Stimulated activated CD8-positive, alpha-beta memory T cell treated with anti-CD3 and anti-CD28 coated beads, Interleukin-12 subunit alpha, Interleukin-12 subunit beta, amount 100 ng/mL, for 4 hours (primary cell): ENCODE results near the gene TMEM61.
"Not testable (repeated sequence)": the region's sequence is repeated elsewhere in the genome, so short reads cannot be mapped to it uniquely, and the experiment has no call there.

Experiments used
- DNase-seq: peaks from one replicate; pipeline ENCODE4 v3.0.0-alpha.2; 2020; ENCODE audit warnings: low read depth

The TMEM61 gene

DNA sequence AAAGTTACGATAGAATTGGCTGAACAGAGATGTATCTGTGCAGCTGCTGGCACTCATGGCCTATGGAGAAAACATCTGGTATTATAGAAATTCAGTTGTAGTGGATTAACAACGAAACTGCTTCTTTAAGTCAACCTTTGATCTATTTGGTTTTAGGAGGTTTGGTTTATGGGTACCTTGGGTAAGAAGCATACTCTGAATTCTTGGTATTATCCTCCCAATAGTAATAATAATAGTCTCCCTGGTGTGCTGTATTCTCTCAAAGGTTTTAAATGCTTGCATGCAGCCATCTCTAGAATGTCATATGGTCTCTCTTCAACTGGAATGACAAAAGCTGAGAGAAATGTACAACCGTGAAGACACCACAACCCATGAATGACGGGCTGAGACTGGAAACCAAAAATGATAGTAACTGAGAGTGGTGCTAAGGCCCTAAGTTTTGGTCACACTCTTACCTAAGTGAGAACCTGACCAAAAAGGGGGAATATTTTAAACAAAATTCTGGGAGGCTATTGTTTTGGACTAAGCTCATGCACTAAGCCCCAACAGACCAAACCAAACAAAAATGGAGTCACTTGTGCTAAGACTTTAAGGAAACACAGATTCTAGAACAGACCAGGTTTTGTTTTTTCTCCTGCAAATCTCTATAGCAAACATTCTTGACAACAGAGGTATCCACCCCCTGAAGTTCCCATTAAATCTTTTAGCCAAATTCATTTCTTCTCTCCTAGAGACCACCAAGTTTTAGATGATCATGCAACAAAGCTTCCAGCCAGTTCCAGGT, 17.6 kb upstream of the TMEM61 start:
- no peak for DNase-seq

DNA sequence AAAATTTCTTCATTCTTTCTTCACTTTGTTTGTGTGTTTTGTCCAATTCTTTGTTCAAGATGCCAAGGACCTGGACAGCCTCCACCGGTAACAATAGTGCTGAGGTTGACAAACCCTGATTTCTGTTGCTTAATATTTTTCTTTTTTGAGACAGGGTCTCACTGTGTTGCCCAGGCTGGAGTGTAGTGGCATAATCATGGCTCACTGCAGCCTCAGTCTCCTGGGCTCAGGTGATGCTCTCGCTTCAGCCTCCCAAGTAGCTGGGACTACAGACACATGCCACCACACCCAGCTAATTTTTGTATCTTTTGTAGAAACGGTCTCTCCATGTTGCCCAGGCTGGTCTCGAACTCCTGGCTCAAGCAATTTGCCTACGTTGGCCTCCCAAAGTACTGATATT, 16.6 kb upstream of the TMEM61 start:
- not testable (repeated sequence) for DNase-seq

DNA sequence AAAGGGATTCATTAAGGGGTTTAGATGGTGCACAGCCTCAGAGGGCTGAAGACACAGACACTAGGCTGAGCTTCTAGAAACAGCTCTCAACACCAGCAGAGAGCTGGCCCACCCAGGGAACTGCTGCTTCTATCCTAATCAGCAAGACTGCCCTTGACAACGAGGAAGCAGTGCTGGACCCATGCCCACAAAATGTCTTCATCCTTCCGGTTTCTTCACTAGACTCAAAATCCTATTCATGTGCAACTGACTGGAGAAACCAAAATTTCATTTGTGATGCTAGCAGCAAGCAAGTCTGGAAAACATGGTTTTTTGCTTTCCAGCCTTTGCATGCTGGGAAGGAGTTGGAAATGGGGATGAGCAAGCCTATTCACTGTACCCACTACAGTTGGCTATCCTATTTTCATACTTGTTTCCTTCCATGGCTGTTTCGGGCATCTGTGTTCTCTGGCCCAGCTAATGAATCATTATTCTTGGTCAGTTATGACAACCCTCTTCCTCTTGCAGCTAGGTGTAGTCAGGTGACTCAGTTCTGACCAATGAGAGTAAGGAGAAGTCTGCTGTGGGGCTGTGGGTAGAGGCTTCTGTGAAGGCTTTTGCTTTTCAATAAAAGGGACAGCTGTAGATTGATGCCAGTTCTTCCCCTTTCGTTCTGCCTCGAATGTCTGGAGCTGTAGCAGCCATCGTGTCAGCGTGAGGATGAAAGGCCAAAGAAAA, 14.6 kb upstream of the TMEM61 start:
- DNase-seq: no peak

DNA sequence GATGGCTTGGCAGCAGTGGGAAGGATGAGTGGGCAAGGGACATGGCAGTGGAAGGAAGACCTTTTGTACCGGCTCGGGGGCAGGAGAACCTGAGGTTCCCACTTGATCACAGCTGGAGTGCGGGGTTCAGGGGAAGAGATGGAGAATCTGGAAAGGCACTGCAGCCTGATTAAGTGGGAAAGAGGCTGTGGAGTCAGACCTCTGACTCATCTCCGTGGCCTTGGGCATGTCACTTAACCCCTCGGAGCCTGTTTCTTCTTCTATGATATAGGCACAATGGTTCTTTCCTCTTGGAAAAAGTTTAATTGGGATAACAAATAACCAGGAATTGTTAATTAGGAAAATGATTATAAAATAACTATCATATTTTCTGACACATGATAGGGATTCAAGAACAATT, 13.1 kb upstream of the TMEM61 start:
- DNase-seq: no peak

DNA sequence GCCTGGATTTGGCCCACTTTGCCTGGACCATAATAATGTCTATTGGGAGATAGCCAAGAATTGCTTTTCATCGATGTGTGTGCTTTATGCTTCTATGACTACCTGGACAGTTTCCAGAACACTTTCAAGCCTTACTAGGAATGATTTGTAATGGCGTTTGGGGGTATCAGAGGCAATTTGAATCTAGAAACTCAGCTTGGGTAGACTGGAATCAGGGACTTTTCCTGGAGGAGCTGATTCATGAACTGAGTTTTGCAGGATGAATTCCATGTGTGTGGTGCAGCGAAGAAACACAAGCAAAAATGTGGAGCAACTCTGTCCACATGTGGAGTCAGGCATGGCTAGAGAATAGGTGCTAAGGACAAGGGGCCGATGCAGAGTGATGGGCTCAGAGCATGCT, 11.9 kb upstream of the TMEM61 start:
- DNase-seq: no peak

DNA sequence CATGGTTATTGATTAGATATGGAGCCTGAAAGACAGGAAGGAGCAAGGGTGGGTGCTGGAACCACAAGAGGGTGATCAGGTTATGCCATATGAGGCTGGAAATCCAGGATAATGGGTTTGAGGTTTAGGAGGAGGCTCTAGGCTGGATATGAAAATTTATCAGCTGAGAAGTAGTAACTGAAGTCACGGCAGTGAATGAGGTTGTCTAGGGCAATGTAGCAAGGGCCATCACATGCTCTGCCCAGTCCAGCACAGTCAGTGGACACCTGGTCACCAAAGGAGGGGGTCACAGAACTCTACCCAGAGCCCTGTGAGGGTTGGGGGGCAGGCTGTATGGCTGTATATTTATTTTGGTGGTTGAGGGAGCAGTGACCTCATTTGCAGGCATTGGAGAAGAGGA, 10.5 kb upstream of the TMEM61 start:
- DNase-seq: no peak

DNA sequence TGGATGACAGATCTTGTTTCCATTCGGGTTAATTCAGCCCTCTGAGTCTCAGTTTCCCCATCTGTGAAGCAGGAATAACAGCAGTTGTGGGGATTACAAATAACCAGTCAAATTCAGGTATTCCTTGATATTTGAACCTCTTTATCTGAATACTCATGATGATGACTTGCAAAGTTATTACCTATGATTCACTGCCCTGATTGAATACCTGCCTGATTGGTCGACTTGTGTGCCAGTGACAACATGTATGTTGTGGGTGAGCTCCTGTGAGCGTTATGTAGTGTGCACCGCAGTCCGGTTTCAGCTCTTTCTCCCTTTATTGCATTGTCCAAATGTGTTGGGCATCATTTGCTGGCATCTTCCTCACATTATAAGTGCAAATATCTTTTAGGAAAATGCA, 9.5 kb upstream of the TMEM61 start:
- DNase-seq: no peak

DNA sequence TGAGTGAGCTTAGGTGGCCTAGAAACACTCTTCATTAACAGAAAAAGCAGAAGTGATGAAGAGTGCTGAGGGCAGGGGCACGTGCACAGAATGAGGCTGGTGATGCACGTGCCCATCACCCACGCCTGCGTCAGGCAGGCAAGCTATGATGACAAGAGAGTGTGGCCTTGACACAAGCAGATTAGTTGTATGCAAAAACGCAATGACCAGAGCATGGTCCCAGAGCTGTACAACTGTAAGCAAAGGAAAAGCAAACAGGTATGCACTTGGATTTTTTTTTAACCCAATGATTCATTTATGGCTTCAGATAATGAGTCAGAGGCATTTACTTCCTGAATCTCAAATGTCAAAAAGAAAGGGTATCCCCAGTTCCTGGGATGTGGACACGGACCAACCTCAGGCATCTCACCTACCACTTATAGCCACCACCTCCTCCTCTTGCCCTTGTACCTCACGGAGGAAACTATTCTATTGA, 9.1 kb upstream of the TMEM61 start:
- DNase-seq: no peak

DNA sequence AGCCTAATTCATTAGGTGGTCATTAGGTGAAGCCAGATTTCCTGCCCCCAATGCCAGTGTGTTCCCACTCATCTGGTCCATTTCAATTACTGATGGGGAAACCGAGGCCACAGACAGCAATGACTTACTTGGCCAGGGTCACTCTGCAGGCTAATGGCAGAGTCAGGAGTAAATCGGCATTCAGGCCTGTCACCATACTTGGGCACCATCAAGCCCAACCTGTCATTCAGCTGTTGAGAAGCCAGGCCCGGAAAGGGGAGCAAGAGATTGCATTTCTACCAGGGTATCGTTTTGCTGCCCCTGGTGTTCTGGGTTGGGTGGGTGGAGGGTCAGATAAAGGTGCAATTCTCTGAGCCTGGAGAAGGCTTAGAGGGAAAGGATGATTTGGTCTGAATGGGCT, 8.0 kb upstream of the TMEM61 start:
- no peak for DNase-seq

DNA sequence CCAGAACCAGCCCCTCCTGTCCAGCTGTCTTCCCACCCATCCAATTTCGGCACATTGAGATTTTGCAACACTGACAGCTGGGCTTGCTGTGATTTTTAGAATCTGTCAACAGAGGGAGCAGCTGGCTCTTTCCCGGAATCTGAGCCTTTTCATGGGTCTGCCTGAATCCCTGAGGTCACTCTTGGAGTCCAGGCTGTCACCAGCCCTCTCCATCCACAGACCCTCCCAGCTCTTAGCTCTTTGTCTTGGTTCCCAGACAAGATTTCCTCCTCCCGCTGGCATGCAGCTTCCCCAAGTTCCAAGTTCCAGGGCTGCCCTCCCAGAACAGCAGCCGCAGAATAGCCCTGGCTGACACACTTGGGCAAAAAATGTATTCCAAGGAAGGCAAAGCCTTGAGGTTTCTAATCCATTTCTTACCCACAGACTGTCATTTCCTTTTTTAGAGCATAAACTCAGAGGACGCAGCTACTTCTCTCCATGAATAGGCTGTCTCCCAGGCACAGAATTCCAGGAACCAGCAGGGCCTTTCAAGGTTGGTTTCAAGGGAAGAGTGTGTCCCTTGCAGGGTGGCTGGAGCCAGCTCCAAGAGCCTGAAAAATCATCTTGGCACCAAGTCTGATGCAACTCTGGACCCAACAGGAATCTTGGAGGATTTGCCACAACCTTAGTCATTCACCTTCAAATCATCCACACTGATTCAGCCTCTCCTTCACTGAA, 7.1 kb upstream of the TMEM61 start:
- no peak for DNase-seq

DNA sequence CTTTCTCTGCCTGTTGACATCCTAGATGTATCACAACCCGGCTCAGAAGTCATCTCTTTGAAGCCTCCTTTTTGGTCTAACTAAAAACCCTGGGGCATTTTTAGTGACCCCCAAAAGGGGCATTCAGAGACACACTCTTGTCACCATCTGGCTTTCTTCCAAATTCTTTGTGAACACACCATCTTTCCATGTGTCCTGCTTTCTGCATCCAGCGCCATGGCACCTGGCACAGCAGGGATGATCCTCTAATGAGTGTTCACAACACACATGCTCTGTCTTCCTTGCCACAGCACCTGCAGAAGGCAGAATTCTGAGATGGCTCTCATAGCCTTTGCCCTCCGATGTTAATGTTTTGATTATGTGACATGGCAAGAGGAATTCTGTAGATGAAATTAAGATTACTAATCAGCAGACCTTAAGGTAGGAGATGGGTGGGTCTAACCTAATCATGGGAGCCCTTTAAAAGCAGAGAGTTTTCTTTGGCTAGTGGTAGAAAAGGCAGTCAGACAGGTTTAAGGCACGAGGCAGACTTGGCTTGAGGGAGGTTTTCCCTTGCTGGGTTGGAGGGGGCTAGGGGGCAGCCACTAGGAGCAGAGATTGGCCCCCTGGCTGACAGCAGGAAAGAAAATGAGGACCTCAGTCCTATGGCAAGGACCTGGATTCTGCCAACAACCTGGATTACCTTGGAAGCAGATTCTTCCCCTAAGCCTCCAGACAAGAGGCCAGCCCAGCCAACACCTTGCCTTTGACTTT, 4.9 kb upstream of the TMEM61 start:
- DNase-seq: no peak

DNA sequence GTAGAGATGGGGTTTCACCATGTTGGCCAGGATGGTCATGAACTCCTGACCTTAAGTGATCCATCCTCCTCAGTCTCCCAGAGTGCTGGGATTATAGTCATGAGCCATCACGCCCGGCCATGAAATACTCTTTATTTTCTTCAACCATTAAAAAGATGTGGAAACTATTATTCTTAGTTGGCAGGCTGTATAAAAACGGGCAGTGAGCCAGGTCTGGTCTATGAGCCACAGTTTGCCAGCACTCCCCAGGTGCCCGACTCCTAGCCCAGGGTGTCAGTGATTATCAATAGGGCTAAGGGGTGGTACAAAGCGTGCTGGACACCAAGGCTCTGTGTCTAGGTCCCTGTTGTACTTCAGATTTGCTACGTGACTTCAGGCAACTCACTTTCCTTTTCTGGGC, 3.7 kb upstream of the TMEM61 start:
- no peak for DNase-seq

DNA sequence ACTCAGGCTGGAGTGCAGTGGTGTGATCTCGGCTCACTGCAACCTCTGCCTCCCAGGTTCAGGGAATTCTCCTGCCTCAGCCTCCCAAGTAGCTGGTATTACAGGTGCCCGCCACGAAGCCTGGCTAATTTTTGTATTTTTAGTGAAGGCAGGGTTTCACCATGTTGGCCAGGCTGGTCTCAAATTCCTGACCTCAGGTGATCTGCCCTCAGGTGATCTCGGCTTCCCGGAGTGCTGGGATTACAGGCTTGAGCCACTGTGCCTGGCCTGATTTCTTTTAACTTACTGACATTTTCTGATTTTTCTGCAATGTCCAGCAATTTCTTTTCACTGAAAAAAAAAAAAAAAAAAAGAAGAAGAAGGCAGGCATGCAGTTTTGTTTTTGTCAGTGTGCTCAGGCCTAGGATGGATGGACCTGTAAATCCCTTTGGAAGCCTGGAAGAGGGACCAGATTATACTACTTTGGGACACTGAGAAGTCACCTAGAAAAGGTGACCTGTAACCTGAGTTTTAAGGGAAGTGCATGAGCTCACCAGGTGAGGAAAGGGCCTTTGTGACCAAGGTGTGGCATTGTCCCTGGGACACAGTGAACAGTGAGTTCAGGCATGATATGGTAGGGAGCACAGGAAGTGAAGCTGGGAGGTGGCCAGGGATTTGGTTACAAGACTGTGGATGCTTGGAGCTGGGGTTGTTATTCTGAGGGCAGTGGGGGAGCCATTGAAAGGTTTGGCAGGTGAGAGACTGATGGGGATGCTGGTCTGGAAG, 2.7 kb upstream of the TMEM61 start:
- no peak for DNase-seq

DNA sequence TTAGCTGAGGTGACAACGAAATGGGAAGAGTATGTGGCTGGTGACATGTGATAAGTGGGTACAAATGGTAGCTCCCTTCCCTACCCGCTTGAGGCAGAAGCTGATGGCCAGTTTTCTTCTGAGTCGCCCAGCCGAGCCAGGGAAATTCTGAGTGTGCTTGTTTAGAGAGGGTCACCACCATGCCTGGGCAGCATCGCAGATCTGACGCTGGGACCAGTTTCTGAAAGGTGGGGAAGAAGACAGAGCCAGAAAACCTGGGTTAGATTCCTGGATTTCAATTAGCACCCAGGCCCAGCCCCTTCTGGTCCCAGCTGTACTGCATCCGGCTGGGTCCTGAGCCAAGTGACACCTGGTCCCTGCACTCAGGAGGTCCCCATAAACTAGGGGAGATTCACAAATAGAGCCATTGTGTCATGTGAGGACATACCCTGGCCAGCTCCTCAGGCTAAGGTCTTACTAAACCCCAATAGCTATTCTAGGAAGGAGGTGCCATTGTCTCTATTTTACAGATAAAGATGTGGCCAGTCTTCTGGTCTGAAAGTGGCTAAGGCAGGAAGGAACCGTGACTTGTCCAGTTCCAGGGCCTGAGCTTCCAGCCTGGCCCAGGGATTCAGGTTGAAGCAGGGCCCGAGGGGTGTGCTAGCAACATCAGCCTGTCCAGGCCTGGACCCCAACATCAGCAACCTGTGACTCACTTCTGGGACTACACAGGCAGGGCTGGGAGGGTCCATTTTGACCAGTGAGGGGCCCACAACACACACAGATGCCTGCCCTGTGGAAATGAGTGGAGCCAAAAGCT, 1.7 kb upstream of the TMEM61 start:
- DNase-seq: no peak

DNA sequence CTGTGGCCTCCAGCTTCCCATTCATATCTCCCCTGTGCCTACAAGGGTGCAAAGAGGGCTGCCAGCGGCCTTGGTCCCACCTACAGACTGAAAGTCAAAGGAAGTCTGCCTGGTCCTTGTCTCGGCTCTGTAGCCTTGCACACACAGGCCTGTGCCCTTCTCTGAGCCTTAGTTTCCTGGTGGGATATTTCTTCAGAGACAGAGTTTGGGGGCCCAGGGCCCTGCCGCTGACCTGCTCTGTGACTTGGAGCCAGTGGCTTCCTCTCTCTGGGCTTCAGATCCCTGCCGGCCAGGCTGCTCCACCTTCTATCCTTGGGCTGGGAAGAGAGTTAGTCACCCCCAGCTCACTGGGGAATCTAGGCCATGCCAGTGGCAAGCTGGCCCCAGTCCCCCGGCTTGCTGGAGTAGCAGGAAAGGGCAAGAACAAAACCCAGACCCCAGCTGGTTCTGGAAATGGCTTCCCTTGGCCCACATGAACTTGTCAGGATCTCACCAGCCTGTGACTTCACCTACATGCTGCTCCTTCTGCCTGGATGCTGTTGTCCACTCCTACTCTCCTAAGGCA, 1.0 kb upstream of the TMEM61 start:
- DNase-seq: no peak

DNA sequence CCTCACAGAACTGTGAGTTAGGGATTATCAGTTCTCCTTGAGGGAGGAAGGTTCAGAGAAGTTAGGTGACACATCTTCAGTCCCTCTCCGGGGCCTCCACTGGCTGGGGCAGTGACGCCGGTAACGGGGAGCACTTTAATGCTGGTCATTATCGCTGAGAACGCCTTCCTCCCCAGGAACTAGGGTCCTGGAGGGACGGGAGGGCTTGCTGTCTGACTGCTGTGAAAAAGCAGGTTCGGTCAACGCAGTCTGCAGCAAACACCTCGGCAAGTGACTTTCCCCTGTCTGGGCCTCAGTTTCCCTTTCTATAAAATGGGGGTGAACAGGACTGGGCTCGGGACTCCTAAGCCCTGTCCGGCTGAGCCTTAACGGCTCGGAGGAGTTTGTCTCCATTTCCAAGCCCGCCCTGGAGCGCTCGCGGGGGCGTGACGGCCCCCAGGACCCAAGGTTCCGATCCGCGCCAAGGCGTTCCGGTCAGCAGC, 341 bp upstream of the TMEM61 start:
- no peak for DNase-seq

DNA sequence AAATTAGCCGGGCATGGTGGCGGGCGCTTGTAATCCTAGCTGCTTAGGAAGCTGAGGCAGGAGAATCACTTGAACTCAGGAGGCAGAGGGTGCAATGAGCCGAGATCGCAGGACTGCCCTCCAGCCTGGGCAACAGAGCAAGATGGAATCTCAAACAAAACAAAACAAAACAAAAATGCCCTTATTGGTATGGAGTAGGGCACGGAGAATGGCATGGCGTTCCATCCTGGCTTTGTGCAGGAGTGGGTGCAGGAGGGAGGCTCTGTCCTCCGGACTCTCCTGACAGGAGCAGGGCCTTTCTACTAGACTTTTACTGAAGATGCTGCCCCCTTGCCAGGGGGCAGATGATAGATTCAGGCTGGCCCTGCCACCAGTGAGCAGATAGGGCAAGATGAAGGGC, 1.0 kb downstream of the TMEM61 start:
- DNase-seq: no peak

DNA sequence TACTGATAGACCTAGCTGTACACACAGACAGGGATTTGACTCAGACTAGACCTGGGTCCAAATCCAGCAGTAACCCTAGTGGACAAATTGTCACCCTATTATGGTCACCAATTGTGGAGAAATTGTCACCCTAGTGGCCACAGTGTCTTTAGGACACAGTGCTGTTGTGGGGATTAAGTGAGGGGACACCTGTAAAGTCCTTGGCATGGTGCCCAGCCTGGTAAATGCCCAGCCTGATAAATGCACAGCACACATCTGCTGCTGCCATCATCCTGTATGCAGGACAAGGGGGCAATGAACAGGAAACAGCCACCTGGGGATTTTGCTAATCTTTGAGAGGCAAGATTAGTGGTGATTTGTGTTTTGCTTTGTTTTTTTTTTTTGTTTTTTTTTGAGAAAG, 2.3 kb downstream of the TMEM61 start:
- DNase-seq: no peak

DNA sequence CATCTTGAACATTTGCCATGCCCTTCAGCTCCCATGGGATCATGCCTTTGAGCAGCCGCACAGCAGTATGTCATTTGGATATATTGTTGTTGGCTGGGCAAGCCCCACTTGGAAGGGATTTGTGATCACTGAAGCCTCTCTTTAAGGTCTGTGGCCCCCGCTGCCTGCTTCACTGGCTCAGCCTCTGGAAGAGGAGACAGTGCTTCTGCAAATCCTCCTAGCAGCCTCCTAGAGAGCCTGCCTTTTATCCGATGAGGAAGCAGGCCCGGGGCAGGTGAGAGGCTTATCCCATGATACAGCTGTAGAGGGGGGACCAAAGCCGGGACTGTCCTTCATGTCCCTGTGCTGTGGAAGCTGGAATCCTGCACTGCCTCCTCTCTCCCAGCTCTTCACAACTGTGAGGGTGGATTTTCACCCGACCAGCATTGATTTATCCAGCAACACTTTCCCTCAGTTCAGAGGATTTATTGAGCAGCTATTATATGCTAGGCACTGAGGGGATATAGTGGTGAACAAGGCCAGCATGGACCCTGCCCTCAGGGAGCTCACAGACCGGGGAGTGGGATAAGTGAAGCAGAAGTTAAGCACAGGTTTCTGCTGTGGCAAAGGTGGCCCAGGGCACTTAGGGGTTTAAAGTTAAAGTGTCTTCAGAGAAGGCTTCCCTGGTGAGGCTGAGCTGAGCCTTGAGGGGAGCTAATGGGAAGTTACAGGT, 3.9 kb downstream of the TMEM61 start:
- no peak for DNase-seq

DNA sequence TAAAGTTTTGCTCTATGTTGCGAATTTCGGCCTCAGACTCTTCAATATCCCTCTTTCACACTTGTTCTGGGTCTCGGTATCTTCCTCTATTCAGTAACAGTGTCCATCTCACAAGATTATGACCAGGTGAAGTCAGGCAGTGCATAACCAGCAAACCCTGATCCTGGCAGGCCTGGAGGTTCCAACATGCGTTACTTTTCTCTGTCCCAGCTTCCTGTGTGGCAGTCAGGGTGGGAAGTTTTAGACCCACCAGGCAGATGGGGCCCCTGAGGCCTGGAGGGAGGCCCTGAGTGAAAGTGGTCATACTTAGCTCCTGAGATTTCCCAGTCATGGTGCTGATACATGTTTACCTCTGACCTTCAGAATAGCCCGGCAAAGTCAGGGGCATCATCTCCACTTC, 5.1 kb downstream of the TMEM61 start:
- DNase-seq: no peak
